ENCODE data around the gene IGF2BP2.

- TF ChIP-seq CTCF (IDR thresholded peaks at IDR 0.05) (no peak), POLR2A (IDR thresholded peaks at IDR 0.05) (no peak)
Observed at GRCh38 chr3:185820973-185821758, 3.7 kb downstream of the IGF2BP2 start.
